Measurements from ENCODE around the gene UBA5.
"Not testable (repeated sequence)": the region's sequence is repeated elsewhere in the genome, so short reads cannot be mapped to it uniquely, and the experiment has no call there.

The UBA5 gene

GRCh38 chr3:132660052-132660810 is at the start of gene UBA5:
TSS of gene UBA5 (plus strand) at chr3:132660329. CDS start at chr3:132660538, 209 bp downstream.
- peak; percentile 69 for DNase-seq

- not testable (repeated sequence) for DNase-seq
Measured at GRCh38 chr3:132615301-132615700, 44.8 kb upstream of the UBA5 start.

- no peak for DNase-seq
Measured at GRCh38 chr3:132615881-132616280, 44.2 kb upstream of the UBA5 start.

- no peak for DNase-seq
Measured at GRCh38 chr3:132616780-132617179, 43.3 kb upstream of the UBA5 start.

- no peak for DNase-seq
Measured at GRCh38 chr3:132622148-132622547, 38.0 kb upstream of the UBA5 start.

GRCh38 chr3:132622761-132623160 is 37.4 kb upstream of the UBA5 start:
- no peak for DNase-seq

GRCh38 chr3:132623646-132624045 is 36.5 kb upstream of the UBA5 start:
- no peak for DNase-seq

GRCh38 chr3:132624790-132625189 is 35.3 kb upstream of the UBA5 start:
- DNase-seq, result no peak

- no peak for DNase-seq
Measured at GRCh38 chr3:132625613-132626012, 34.5 kb upstream of the UBA5 start.

- no peak for DNase-seq
Measured at GRCh38 chr3:132626955-132627354, 33.2 kb upstream of the UBA5 start.

- DNase-seq, result no peak
Measured at GRCh38 chr3:132628157-132628556, 32.0 kb upstream of the UBA5 start.

- DNase-seq, result no peak
Measured at GRCh38 chr3:132629928-132630327, 30.2 kb upstream of the UBA5 start.

- no peak for DNase-seq
Measured at GRCh38 chr3:132630612-132631011, 29.5 kb upstream of the UBA5 start.

GRCh38 chr3:132635052-132635451 is 25.1 kb upstream of the UBA5 start:
- no peak for DNase-seq

- DNase-seq, result no peak
Measured at GRCh38 chr3:132637590-132637989, 22.5 kb upstream of the UBA5 start.

GRCh38 chr3:132638706-132639105 is 21.4 kb upstream of the UBA5 start:
- DNase-seq, result no peak

GRCh38 chr3:132641427-132641826 is 18.7 kb upstream of the UBA5 start:
- not testable (repeated sequence) for DNase-seq

- DNase-seq, result no peak
Measured at GRCh38 chr3:132641837-132642538, 18.1 kb upstream of the UBA5 start.

GRCh38 chr3:132642539-132642847 is 17.6 kb upstream of the UBA5 start:
- no peak for DNase-seq

- no peak for DNase-seq
Measured at GRCh38 chr3:132643366-132643765, 16.8 kb upstream of the UBA5 start.

GRCh38 chr3:132645058-132645457 is 15.1 kb upstream of the UBA5 start:
- no peak for DNase-seq

GRCh38 chr3:132650153-132650552 is 10.0 kb upstream of the UBA5 start:
- DNase-seq, result no peak

- no peak for DNase-seq
Measured at GRCh38 chr3:132652640-132653270, 7.4 kb upstream of the UBA5 start.

GRCh38 chr3:132654190-132654589 is 5.9 kb upstream of the UBA5 start:
- DNase-seq, result no peak

Data from activated CD4-positive, CD25-positive, alpha-beta regulatory T cell treated with anti-CD3 and anti-CD28 coated beads, Interleukin-2, amount 50 U/mL, for 72 hours (primary cell).